Natural killer cell (primary cell): Measurements from ENCODE around the gene SRCIN1. TPM values are rescaled to one million over a fixed set of nuclear protein-coding genes. Genes with fewer than 3 reads are reported as not detected.

ENCODE experiments used
- ATAC-seq, 3 donors: fragments of 150-1000 bp in 2 of 3; fragments of 200-7000 bp in 1 of 3; cut with Tn5 transposase; 1 replicate in 1 of 3; 2 replicates in 2 of 3; pipeline ENCODE4 v1.10.0; 2021; ENCODE audit warnings: mild to moderate bottlenecking in 2 of 3, moderate library complexity in 2 of 3
- DNase-seq, 2 donors: peaks; one replicate each; pipeline versions ENCODE4 v3.0.0 to v3.0.0-alpha.2; 2013 to 2021; ENCODE audit warnings: mixed read lengths in 1 of 2
- H3K27ac ChIP-seq: one replicate; pipeline ENCODE4 v1.5.1; 2013; ENCODE audit warnings: mild to moderate bottlenecking, low read length
- H3K27me3 ChIP-seq: one replicate; pipeline ENCODE4 v1.6.1; 2013; ENCODE audit warnings: low read length; ENCODE audit not compliant: control insufficient read depth, insufficient read depth
- H3K36me3 ChIP-seq: one replicate; pipeline ENCODE4 v1.6.1; 2013; ENCODE audit warnings: low read length; ENCODE audit not compliant: control insufficient read depth, insufficient read depth
- H3K4me1 ChIP-seq: one replicate; pipeline ENCODE4 v1.6.1; 2013; ENCODE audit warnings: low read length; ENCODE audit not compliant: control insufficient read depth, insufficient read depth
- H3K4me3 ChIP-seq: one replicate; pipeline ENCODE4 v1.5.1; 2013; ENCODE audit warnings: low read length
- H3K9me3 ChIP-seq: one replicate; pipeline ENCODE4 v1.6.1; 2013; ENCODE audit warnings: low read length; ENCODE audit not compliant: control insufficient read depth, insufficient read depth
- H3K27ac Mint-ChIP-seq, 2 donors: one replicate each; pipeline ENCODE4 v1.8.0; 2022; ENCODE audit warnings: mild to moderate bottlenecking in 2 of 2, mixed read lengths in 2 of 2, moderate library complexity in 1 of 2
- H3K27me3 Mint-ChIP-seq, 2 donors: one replicate each; pipeline ENCODE4 v1.8.0; 2022; ENCODE audit warnings: low read depth in 2 of 2, mixed read lengths in 2 of 2
- H3K36me3 Mint-ChIP-seq: one replicate; pipeline ENCODE4 v1.8.0; 2022; ENCODE audit warnings: mixed read lengths
- H3K4me1 Mint-ChIP-seq, 2 donors: one replicate each; pipeline ENCODE4 v1.8.0; 2022; ENCODE audit warnings: mixed read lengths in 2 of 2
- H3K4me3 Mint-ChIP-seq: one replicate; pipeline ENCODE4 v1.8.0; 2022; ENCODE audit warnings: mild to moderate bottlenecking, moderate library complexity, mixed read lengths
- H3K9me3 Mint-ChIP-seq, 2 donors: one replicate each; pipeline ENCODE4 v1.8.0; 2022; ENCODE audit warnings: mixed read lengths in 2 of 2
- WGBS: methylation state at CpG from one replicate; pipeline ENCODE4 v1.1.7; 2013; ENCODE audit warnings: missing lambda C conversion rate; ENCODE audit not compliant: insufficient coverage; 5-methylcytosine and 5-hydroxymethylcytosine counted together
- intact Hi-C: fragments of 100-400 bp; cut with micrococcal nuclease; formaldehyde crosslinking; loops from one replicate; pipeline ENCODE4 v1.14.2; 2022
- total RNA-seq, 4 donors: library from RNA; stranded (reverse); fragments of 120-200 nt in 1 of 4; gene quantifications; one replicate each; pipeline versions ENCODE4 v1.2.3 to v1.2.4, GENCODE V29; 2013 to 2022
- TF ChIP-seq, protein P1 (sequence below): fragments of 200-600 bp; IDR thresholded peaks from one replicate; pipeline ENCODE4 v1.8.0; 2022; ENCODE audit warnings: antibody characterized with exemption

Gene SRCIN1
- total RNA-seq, 3 donors from 2014 or later (not counting 1 experiment from before 2014, with no cell fraction given), result 0.28 to 0.50 TPM; not detected in 1

DNA sequence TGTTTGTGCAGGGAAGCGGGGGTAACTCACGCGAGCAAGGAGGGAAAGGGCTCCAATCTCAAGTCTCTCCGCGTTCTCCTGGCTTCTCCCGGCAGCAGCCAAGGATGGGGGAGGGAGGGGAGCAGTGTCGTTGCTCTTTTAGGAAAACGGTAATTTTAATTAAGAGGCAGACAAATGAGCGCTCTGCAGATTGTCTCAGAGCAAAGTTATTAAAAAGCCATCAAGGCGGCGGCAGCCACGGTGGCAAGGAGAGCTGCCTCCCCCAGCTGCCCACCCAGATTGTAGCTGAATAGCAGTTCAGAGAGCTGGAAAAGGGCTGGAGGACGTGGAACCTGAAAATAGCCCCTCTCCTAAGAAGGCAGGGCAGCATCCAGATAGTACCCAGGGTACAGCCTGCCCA lies 11.6 kb downstream of the SRCIN1 start:
- ATAC-seq, result no peak
- Mint-ChIP-seq H3K27me3 (peaks cover 67 to 72% of the 10 kb centered on the region in 2 donors), H3K4me3 (no peak overlapping the region), H3K27ac (no peak overlapping the region), H3K4me1 (peaks cover 22 to 26% of the 10 kb centered on the region in 2 donors), H3K36me3 (no peaks in the 10 kb centered on the region), H3K9me3 (no peaks in the 10 kb centered on the region)
- no peak overlapping the region for H3K27ac ChIP-seq
- H3K9me3 ChIP-seq, result no peaks in the 10 kb centered on the region
- H3K4me3 ChIP-seq, result no peak overlapping the region
- DNase-seq, result no peak
- H3K27me3 ChIP-seq, result peaks cover 39% of the 10 kb centered on the region
- H3K4me1 ChIP-seq, result peaks cover 27% of the 10 kb centered on the region
- WGBS, result 68% methylated on average over 13 of the region's 13 CpGs
- TF ChIP-seq, protein P1, sequence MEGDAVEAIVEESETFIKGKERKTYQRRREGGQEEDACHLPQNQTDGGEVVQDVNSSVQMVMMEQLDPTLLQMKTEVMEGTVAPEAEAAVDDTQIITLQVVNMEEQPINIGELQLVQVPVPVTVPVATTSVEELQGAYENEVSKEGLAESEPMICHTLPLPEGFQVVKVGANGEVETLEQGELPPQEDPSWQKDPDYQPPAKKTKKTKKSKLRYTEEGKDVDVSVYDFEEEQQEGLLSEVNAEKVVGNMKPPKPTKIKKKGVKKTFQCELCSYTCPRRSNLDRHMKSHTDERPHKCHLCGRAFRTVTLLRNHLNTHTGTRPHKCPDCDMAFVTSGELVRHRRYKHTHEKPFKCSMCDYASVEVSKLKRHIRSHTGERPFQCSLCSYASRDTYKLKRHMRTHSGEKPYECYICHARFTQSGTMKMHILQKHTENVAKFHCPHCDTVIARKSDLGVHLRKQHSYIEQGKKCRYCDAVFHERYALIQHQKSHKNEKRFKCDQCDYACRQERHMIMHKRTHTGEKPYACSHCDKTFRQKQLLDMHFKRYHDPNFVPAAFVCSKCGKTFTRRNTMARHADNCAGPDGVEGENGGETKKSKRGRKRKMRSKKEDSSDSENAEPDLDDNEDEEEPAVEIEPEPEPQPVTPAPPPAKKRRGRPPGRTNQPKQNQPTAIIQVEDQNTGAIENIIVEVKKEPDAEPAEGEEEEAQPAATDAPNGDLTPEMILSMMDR, result no peak
- H3K36me3 ChIP-seq, result no peaks in the 10 kb centered on the region
- intact Hi-C loops, result no loop called here

- H3K4me1 Mint-ChIP-seq, result peaks cover 22 to 26% of the 10 kb centered on the region in 2 donors
- Histone ChIP-seq H3K27ac (no peak overlapping the region), H3K27me3 (peaks cover 47% of the 10 kb centered on the region), H3K36me3 (no peaks in the 10 kb centered on the region), H3K4me3 (no peak overlapping the region), H3K4me1 (peaks cover 27% of the 10 kb centered on the region), H3K9me3 (no peaks in the 10 kb centered on the region)
- TF ChIP-seq, protein P1, result no peak
- H3K4me3 Mint-ChIP-seq, result no peak overlapping the region
- no peaks in the 10 kb centered on the region for H3K9me3 Mint-ChIP-seq
- H3K27ac Mint-ChIP-seq, result no peak overlapping the region
- intact Hi-C loops, result no loop called here
- peaks cover 73 to 79% of the 10 kb centered on the region in 2 donors for H3K27me3 Mint-ChIP-seq
- H3K36me3 Mint-ChIP-seq, result no peaks in the 10 kb centered on the region
- ATAC-seq, result no peak
- no peak for DNase-seq
Measured at GRCh38 chr17:38592487-38592886, 13.3 kb downstream of the SRCIN1 start.

DNA sequence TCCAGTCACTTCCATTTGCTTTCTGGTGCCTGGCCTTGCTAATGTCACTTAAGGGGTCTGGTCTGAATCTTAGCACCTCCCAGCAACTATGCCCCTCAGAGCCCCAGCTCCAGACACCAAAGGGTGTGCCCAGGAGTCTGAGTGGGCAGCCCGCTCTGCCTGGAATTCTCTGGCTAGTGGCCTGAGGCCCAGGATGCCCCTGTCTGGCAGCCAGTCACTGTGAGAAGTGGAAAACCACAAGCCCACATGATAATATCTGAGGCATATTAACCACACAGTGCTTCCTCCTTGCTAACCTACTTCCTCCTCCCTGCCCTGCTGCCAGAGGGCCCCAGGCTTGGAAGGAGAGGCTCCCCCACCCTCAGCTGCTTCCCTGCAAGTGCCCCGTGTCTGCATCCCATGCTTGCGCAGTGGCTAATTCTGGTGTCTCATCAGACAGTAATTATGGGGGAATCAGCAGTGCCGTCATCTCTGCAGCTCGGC lies 14.0 kb downstream of the SRCIN1 start:
- Histone ChIP-seq H3K4me3 (no peak overlapping the region), H3K27ac (no peak overlapping the region), H3K36me3 (no peaks in the 10 kb centered on the region), H3K9me3 (no peaks in the 10 kb centered on the region), H3K4me1 (peaks cover 27% of the 10 kb centered on the region), H3K27me3 (peaks cover 52% of the 10 kb centered on the region)
- Mint-ChIP-seq H3K4me3 (peak overlapping the region; percentile 72), H3K9me3 (no peaks in the 10 kb centered on the region), H3K4me1 (peaks cover 22 to 26% of the 10 kb centered on the region in 2 donors), H3K27ac (peak overlapping the region in 1 of 2 donors; percentile 52), H3K27me3 (peaks cover 73 to 77% of the 10 kb centered on the region in 2 donors), H3K36me3 (no peaks in the 10 kb centered on the region)
- 0% methylated on average over 5 of the region's 5 CpGs for WGBS
- peak; percentile 15 to 74 (median 58) for ATAC-seq
- intact Hi-C loops, result no loop called here
- peak in 1 of 2 donors; percentile 45 for DNase-seq
- TF ChIP-seq, protein P1, result no peak
